ENCODE results near the gene MYO1D. TPM values are rescaled to one million over a fixed set of nuclear protein-coding genes. Genes with fewer than 3 reads are reported as not detected.

MYO1D gene
- total and polyA plus RNA-seq, 2 of the 13 experiments (the other 11 are each of a cell fraction or from before 2014, with no cell fraction given) = 13.2 to 17.3 TPM

GRCh38 chr17:32487473-32488176, 389.3 kb downstream of the MYO1D start (continued):
- TF ChIP-seq ZNF512B (CRISPR knock-in tag; IDR thresholded peaks at IDR 0.05; ENCODE audit: borderline replicate concordance) (peak; percentile 60; the same call in 1 of the 2 replicates), MTERF4 (CRISPR knock-in tag; IDR thresholded peaks at IDR 0.05) (no peak), MYC (CRISPR knock-in tag; IDR thresholded peaks at IDR 0.05; ENCODE audit: borderline replicate concordance) (peak; percentile 31; the same call in 1 of the 2 replicates), PATZ1 (CRISPR knock-in tag; IDR thresholded peaks at IDR 0.05) (peak; percentile 44; the same call in 1 of the 2 replicates), ZNF687 (CRISPR knock-in tag; IDR thresholded peaks at IDR 0.05) (peak; percentile 67), MAZ (IDR thresholded peaks at IDR 0.05; ENCODE audit: borderline replicate concordance, low read depth, low read length) (no peak; the same call in 1 of the 2 replicates), MAZ (CRISPR knock-in tag; IDR thresholded peaks at IDR 0.05; ENCODE audit: low read depth) (0 out of 2 replicates have a peak, but pooled peaks have one; percentile 28), DRAP1 (CRISPR knock-in tag; IDR thresholded peaks at IDR 0.05) (no peak), MATR3 (CRISPR knock-in tag; IDR thresholded peaks at IDR 0.05) (no peak), ZBTB38 (CRISPR knock-in tag; IDR thresholded peaks at IDR 0.05) (peak; percentile 14; the same call in 1 of the 2 replicates), ZNF800 (CRISPR knock-in tag; IDR thresholded peaks at IDR 0.05) (peak; percentile 96), SOX5 (CRISPR knock-in tag; IDR thresholded peaks at IDR 0.05; ENCODE audit: borderline replicate concordance) (no peak), ZNF607 (CRISPR knock-in tag; IDR thresholded peaks at IDR 0.05; ENCODE audit: borderline replicate concordance) (0 out of 2 replicates have a peak, but pooled peaks have one; percentile 25), SAFB2 (CRISPR knock-in tag; IDR thresholded peaks at IDR 0.05; ENCODE audit: borderline replicate concordance, low read depth) (0 out of 2 replicates have a peak, but pooled peaks have one; percentile 14), HDAC1 (CRISPR knock-in tag; IDR thresholded peaks at IDR 0.05) (peak; percentile 42; the same call in 1 of the 2 replicates)

Data from HepG2 (cell line).